ENCODE data around the gene C16orf92.

The C16orf92 gene

DNA sequence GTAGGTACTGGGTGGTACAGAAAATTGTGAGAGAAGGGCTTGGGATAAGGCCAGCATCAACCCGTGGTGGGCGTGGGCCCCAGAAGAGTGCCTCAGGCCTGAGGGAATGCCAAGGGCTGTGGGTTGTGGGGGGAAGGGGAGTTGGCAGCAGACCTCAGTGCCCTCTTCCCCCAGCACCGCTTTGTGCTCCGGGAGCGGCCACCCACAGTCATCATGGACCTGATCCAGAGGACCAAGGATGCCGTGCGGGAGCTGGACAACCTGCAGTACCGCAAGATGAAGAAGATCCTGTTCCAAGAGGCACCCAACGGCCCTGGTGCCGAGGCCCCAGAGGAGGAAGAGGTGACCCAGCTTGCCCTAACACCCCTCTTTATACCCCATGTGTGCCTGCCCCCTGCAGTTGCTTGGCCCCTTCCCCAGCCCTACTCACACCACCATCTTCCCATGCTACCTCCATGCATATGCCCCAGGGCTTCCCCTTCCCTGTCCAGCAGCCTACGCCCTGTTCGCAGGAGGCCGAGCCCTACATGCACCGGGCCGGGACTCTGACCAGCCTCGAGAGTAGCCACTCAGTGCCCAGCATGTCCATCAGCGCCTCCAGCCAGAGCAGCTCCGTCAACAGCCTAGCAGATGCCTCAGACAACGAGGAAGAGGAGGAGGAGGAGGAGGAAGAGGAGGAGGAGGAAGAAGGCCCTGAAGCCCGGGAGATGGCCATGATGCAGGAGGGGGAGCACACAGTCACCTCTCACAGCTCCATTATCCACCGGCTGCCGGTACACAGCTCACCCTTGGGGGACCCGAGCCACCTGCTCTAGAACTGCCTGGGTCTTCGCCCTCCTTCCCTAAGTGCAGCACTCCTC is 40.2 kb upstream of the C16orf92 start:
- Histone ChIP-seq H3K4me1 (ENCODE audit: control insufficient read depth, insufficient read depth, low read length) (no peaks in the 10 kb centered on the region), H3K27ac (ENCODE audit: insufficient read depth, low read depth, low read length, poor library complexity, severe bottlenecking) (no peak overlapping the region), H3K4me3 (ENCODE audit: insufficient read depth, low read depth, low read length) (no peak overlapping the region), H3K9me3 (ENCODE audit: control insufficient read depth, low read length) (no peaks in the 10 kb centered on the region), H3K36me3 (ENCODE audit: control insufficient read depth, insufficient read depth, low read length) (peaks cover 85% of the 10 kb centered on the region), H3K27me3 (ENCODE audit: control insufficient read depth, insufficient read depth, low read length, poor library complexity, severe bottlenecking) (no peaks in the 10 kb centered on the region)
- 94 to 95% methylated on average over 24 of the region's 24 CpGs for WGBS, 2 experiments

DNA sequence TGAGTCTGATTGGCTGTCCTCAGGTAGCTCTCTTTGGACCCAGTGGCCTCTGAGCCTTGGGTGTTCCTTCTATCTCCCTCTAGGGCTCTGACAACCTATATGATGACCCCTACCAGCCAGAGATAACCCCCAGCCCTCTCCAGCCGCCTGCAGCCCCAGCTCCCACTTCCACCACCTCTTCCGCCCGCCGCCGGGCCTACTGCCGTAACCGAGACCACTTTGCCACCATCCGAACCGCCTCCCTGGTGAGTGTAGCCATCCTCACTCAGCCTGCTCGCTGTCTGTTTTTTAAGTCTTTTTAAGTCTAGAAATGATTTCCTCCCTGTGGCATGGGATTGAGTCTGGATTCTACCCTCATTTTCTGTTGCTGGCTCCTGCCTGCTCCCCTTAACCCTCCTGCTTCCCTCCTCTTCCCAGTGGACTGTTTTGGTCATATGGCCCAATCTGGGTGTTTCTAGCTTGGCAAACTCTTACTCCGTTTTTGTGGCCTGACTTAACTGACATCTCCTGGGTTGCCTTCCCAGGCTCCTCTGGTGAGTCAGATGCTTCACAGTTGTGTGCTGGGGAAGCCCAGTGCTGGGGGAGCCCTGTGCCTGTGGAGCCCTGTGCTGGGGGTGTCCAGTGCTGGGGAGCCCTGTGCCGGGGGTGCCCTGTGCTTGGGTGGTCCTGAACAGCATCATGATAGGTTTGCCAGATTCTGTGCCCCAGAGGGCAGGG is 39.4 kb upstream of the C16orf92 start:
- Histone ChIP-seq H3K27ac (ENCODE audit: insufficient read depth, low read depth, low read length, poor library complexity, severe bottlenecking) (no peak overlapping the region), H3K36me3 (ENCODE audit: control insufficient read depth, insufficient read depth, low read length) (peaks cover 81% of the 10 kb centered on the region), H3K9me3 (ENCODE audit: control insufficient read depth, low read length) (no peaks in the 10 kb centered on the region), H3K4me1 (ENCODE audit: control insufficient read depth, insufficient read depth, low read length) (no peaks in the 10 kb centered on the region), H3K27me3 (ENCODE audit: control insufficient read depth, insufficient read depth, low read length, poor library complexity, severe bottlenecking) (no peaks in the 10 kb centered on the region), H3K4me3 (ENCODE audit: insufficient read depth, low read depth, low read length) (no peak overlapping the region)
- WGBS, 2 experiments = 95 to 96% methylated on average over 12 of the region's 12 CpGs

DNA sequence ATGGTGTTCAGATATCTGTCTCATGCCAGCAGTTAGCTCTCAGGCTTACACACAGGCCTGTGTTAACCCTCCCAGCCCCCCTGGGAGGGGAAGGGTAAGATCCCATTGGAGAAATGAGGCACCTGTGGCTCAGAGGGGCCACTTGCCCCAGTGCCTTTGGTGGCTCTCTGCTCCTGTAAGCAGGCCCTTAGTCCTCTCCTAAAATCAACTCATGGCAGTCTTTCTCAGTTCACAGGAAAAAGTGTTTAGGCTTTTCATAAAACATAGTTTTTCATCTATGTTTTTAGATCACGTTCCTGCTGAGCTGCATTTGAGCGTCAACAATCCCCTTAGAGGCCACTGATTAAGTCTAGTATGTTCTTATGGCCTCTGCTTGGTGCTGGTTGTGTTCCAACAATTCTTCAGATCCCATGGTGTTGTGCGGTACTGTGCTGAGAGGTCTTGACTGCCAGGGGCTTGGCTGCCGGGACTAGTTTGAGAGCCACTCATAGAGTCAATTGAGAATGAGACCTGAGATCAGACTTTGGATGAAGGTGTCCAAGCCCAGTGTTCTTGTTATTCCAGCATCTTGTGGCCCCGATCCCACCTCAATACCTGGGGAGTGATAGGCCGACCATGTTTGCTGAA is 38.7 kb upstream of the C16orf92 start:
- no peak overlapping the region for H3K4me3 ChIP-seq (ENCODE audit: insufficient read depth, low read depth, low read length)
- no peaks in the 10 kb centered on the region for H3K4me1 ChIP-seq (ENCODE audit: control insufficient read depth, insufficient read depth, low read length)
- WGBS, 2 experiments = 96% methylated on average over 6 of the region's 6 CpGs
- no peaks in the 10 kb centered on the region for H3K9me3 ChIP-seq (ENCODE audit: control insufficient read depth, low read length)
- H3K27ac ChIP-seq (ENCODE audit: insufficient read depth, low read depth, low read length, poor library complexity, severe bottlenecking) = no peak overlapping the region
- H3K36me3 ChIP-seq (ENCODE audit: control insufficient read depth, insufficient read depth, low read length) = peaks cover 78% of the 10 kb centered on the region
- H3K27me3 ChIP-seq (ENCODE audit: control insufficient read depth, insufficient read depth, low read length, poor library complexity, severe bottlenecking) = no peaks in the 10 kb centered on the region

DNA sequence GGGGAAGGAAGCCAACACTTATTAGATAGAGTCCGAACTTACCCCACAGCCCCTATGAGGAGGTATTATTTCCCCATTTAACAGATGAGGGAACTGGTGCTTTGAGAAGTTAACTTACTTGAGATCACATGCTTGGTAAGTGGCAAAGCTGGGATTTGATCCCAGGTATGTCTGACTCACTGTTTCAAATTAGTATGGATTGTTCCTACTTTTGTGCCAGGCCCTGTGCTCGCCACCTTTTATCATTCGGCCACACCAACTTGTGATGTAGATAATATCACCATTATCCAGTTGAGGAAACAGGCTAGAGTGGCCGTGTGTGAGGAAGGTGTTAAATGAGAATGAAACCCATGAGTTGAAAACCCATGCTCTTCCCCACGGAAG is 38.2 kb upstream of the C16orf92 start:
- H3K36me3 ChIP-seq (ENCODE audit: control insufficient read depth, insufficient read depth, low read length) = peaks cover 78% of the 10 kb centered on the region
- H3K4me3 ChIP-seq (ENCODE audit: insufficient read depth, low read depth, low read length) = no peak overlapping the region
- H3K9me3 ChIP-seq (ENCODE audit: control insufficient read depth, low read length) = no peaks in the 10 kb centered on the region
- no peaks in the 10 kb centered on the region for H3K27me3 ChIP-seq (ENCODE audit: control insufficient read depth, insufficient read depth, low read length, poor library complexity, severe bottlenecking)
- no peaks in the 10 kb centered on the region for H3K4me1 ChIP-seq (ENCODE audit: control insufficient read depth, insufficient read depth, low read length)
- WGBS, 2 experiments = 93 to 97% methylated on average over 5 of the region's 5 CpGs
- H3K27ac ChIP-seq (ENCODE audit: insufficient read depth, low read depth, low read length, poor library complexity, severe bottlenecking) = no peak overlapping the region

DNA sequence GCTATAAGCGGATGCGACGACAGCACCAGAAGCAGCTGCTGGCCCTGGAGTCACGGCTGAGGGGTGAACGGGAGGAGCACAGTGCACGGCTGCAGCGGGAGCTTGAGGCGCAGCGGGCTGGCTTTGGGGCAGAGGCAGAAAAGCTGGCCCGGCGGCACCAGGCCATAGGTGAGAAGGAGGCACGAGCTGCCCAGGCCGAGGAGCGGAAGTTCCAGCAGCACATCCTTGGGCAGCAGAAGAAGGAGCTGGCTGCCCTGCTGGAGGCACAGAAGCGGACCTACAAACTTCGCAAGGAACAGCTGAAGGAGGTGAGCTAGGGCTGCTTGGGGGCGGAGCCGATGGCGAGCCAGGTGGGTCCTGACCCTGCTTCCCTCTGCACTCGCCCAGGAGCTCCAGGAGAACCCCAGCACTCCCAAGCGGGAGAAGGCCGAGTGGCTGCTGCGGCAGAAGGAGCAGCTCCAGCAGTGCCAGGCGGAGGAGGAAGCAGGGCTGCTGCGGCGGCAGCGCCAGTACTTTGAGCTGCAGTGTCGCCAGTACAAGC is 37.7 kb upstream of the C16orf92 start:
- no peak overlapping the region for H3K4me3 ChIP-seq (ENCODE audit: insufficient read depth, low read depth, low read length)
- WGBS, 2 experiments = 96% methylated on average over 28 of the region's 28 CpGs
- no peaks in the 10 kb centered on the region for H3K9me3 ChIP-seq (ENCODE audit: control insufficient read depth, low read length)
- H3K36me3 ChIP-seq (ENCODE audit: control insufficient read depth, insufficient read depth, low read length) = peaks cover 77% of the 10 kb centered on the region
- H3K4me1 ChIP-seq (ENCODE audit: control insufficient read depth, insufficient read depth, low read length) = no peaks in the 10 kb centered on the region
- no peak overlapping the region for H3K27ac ChIP-seq (ENCODE audit: insufficient read depth, low read depth, low read length, poor library complexity, severe bottlenecking)
- H3K27me3 ChIP-seq (ENCODE audit: control insufficient read depth, insufficient read depth, low read length, poor library complexity, severe bottlenecking) = no peaks in the 10 kb centered on the region

DNA sequence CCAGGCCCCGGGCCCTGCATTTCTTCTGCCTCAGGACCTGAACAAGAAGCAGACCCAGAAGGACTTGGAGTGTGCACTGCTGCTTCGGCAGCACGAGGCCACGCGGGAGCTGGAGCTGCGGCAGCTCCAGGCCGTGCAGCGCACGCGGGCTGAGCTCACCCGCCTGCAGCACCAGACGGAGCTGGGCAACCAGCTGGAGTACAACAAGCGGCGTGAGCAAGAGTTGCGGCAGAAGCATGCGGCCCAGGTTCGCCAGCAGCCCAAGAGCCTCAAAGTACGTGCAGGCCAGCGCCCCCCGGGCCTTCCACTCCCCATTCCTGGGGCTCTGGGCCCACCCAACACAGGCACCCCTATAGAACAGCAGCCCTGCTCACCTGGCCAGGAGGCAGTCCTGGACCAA is 36.8 kb upstream of the C16orf92 start:
- no peaks in the 10 kb centered on the region for H3K9me3 ChIP-seq (ENCODE audit: control insufficient read depth, low read length)
- WGBS, 2 experiments = 97% methylated on average over 20 of the region's 20 CpGs
- H3K27ac ChIP-seq (ENCODE audit: insufficient read depth, low read depth, low read length, poor library complexity, severe bottlenecking) = no peak overlapping the region
- no peaks in the 10 kb centered on the region for H3K27me3 ChIP-seq (ENCODE audit: control insufficient read depth, insufficient read depth, low read length, poor library complexity, severe bottlenecking)
- peaks cover 72% of the 10 kb centered on the region for H3K36me3 ChIP-seq (ENCODE audit: control insufficient read depth, insufficient read depth, low read length)
- H3K4me3 ChIP-seq (ENCODE audit: insufficient read depth, low read depth, low read length) = no peak overlapping the region
- H3K4me1 ChIP-seq (ENCODE audit: control insufficient read depth, insufficient read depth, low read length) = no peaks in the 10 kb centered on the region

DNA sequence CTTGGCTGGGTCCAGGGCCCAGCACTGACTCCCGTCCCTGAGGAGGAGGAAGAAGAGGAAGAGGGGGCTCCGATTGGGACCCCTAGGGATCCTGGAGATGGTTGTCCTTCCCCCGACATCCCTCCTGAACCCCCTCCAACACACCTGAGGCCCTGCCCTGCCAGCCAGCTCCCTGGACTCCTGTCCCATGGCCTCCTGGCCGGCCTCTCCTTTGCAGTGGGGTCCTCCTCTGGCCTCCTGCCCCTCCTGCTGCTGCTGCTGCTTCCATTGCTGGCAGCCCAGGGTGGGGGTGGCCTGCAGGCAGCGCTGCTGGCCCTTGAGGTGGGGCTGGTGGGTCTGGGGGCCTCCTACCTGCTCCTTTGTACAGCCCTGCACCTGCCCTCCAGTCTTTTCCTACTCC is 36.1 kb upstream of the C16orf92 start:
- H3K4me3 ChIP-seq (ENCODE audit: insufficient read depth, low read depth, low read length) = no peak overlapping the region
- H3K9me3 ChIP-seq (ENCODE audit: control insufficient read depth, low read length) = no peaks in the 10 kb centered on the region
- 96% methylated on average over 5 of the region's 5 CpGs for WGBS, 2 experiments
- H3K27ac ChIP-seq (ENCODE audit: insufficient read depth, low read depth, low read length, poor library complexity, severe bottlenecking) = no peak overlapping the region
- H3K27me3 ChIP-seq (ENCODE audit: control insufficient read depth, insufficient read depth, low read length, poor library complexity, severe bottlenecking) = no peaks in the 10 kb centered on the region
- no peaks in the 10 kb centered on the region for H3K4me1 ChIP-seq (ENCODE audit: control insufficient read depth, insufficient read depth, low read length)
- H3K36me3 ChIP-seq (ENCODE audit: control insufficient read depth, insufficient read depth, low read length) = peaks cover 69% of the 10 kb centered on the region

DNA sequence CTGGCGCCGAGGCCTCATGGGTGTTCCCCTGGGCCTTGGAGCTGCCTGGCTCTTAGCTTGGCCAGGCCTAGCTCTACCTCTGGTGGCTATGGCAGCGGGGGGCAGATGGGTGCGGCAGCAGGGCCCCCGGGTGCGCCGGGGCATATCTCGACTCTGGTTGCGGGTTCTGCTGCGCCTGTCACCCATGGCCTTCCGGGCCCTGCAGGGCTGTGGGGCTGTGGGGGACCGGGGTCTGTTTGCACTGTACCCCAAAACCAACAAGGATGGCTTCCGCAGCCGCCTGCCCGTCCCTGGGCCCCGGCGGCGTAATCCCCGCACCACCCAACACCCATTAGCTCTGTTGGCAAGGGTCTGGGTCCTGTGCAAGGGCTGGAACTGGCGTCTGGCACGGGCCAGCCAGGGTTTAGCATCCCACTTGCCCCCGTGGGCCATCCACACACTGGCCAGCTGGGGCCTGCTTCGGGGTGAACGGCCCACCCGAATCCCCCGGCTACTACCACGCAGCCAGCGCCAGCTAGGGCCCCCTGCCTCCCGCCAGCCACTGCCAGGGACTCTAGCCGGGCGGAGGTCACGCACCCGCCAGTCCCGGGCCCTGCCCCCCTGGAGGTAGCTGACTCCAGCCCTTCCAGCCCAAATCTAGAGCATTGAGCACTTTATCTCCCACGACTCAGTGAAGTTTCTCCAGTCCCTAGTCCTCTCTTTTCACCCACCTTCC is 35.5 kb upstream of the C16orf92 start:
- Histone ChIP-seq H3K27ac (ENCODE audit: insufficient read depth, low read depth, low read length, poor library complexity, severe bottlenecking) (no peak overlapping the region), H3K36me3 (ENCODE audit: control insufficient read depth, insufficient read depth, low read length) (peaks cover 64% of the 10 kb centered on the region), H3K9me3 (ENCODE audit: control insufficient read depth, low read length) (no peaks in the 10 kb centered on the region), H3K4me1 (ENCODE audit: control insufficient read depth, insufficient read depth, low read length) (no peaks in the 10 kb centered on the region), H3K4me3 (ENCODE audit: insufficient read depth, low read depth, low read length) (no peak overlapping the region), H3K27me3 (ENCODE audit: control insufficient read depth, insufficient read depth, low read length, poor library complexity, severe bottlenecking) (no peaks in the 10 kb centered on the region)
- WGBS, 2 experiments = 94 to 95% methylated on average over 35 of the region's 35 CpGs

DNA sequence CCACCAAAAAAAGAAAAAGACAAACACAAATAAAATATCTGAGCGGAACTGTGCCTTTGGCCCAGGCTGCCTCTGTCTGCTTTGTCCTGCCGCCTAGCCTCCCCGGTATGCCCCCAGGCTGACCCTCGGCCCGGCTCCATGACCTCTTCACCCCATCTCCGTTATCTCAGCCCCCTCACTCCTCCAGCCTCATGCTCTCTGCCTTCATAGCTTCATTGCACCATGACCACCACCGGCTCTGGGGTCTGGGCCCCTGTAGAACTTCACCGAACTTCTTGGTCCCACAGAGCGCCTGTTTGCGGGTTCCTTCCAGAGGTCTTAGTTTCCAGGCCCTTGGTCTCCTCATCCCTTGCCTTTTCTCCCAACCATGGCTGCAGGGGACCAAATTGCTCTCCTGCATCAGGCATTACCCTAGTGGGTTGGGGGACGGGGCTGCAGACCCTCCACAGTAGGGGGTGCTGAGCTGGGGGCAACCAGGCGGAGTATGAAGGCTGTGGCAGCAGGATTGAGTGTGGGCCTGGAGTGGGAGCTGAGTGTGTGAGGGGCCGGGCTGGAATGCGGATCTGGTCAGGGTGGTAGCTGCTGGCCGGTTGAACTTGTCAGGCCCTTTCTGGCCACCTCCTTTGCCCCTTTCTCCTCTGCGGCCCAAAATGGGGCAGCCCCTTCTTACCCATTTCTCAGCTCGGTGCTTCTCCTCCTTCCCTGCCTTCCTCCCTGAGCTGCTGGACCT is 34.5 kb upstream of the C16orf92 start:
- H3K36me3 ChIP-seq (ENCODE audit: control insufficient read depth, insufficient read depth, low read length) = peaks cover 61% of the 10 kb centered on the region
- H3K4me1 ChIP-seq (ENCODE audit: control insufficient read depth, insufficient read depth, low read length) = no peaks in the 10 kb centered on the region
- no peaks in the 10 kb centered on the region for H3K9me3 ChIP-seq (ENCODE audit: control insufficient read depth, low read length)
- H3K27ac ChIP-seq (ENCODE audit: insufficient read depth, low read depth, low read length, poor library complexity, severe bottlenecking) = no peak overlapping the region
- 93 to 95% methylated on average over 17 of the region's 17 CpGs for WGBS, 2 experiments
- no peaks in the 10 kb centered on the region for H3K27me3 ChIP-seq (ENCODE audit: control insufficient read depth, insufficient read depth, low read length, poor library complexity, severe bottlenecking)
- no peak overlapping the region for H3K4me3 ChIP-seq (ENCODE audit: insufficient read depth, low read depth, low read length)
